GM12874 (cell line): ENCODE data around the gene ZNF655.

ENCODE experiments used
- CTCF ChIP-seq: IDR thresholded peaks from 2 replicates; pipeline ENCODE4 v1.5.1; 2011; ENCODE audit warnings: low read depth, mild to moderate bottlenecking, control low read depth, low read length, moderate library complexity; ENCODE audit not compliant: insufficient read depth

Gene ZNF655

GRCh38 chr7:99624484-99624883 is 66.0 kb downstream of the ZNF655 start:
- TF ChIP-seq CTCF: no peak

GRCh38 chr7:99625321-99625720 is 66.9 kb downstream of the ZNF655 start:
- no peak for TF ChIP-seq CTCF

GRCh38 chr7:99625961-99626360 is 67.5 kb downstream of the ZNF655 start:
- no peak for TF ChIP-seq CTCF
